Measurements from ENCODE around the gene CXCL9.

Gene CXCL9

DNA sequence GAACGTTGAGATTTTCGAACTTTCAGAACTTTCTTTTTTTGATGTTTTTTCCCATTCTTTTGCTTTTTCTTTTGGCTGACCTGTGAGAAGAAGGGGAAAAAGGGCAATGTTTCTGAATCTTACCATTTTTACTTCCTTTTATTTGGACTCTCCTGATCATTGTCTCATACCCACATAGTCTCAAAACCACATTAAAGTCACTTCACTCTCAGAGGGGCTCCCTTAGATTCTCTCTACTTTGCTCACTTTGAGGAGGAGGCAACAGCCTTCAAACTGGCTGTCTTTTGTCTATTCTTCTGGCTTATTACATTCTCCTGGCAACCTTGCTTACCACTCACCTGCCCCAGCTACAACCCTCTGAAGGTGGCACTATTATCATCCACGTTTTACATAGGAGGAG lies 3.7 kb downstream of the CXCL9 start:
- Histone ChIP-seq H3K9ac (ENCODE audit: low read length) (no peak overlapping the region), H3K27me3 (replicated peaks; ENCODE audit: insufficient read depth, low read length) (no peaks in the 10 kb centered on the region), H3F3A (ENCODE audit: insufficient read depth, low read length) (no peaks in the 10 kb centered on the region), H2AFZ (ENCODE audit: low read length) (no peak overlapping the region), H3K36me3 (replicated peaks; ENCODE audit: insufficient read depth, low read length) (no peaks in the 10 kb centered on the region), H3K27ac (ENCODE audit: low read length) (no peak overlapping the region), H3K9me3 (replicated peaks; ENCODE audit: insufficient read depth, low read length) (no peaks in the 10 kb centered on the region), H3K4me1 (ENCODE audit: low read length) (no peaks in the 10 kb centered on the region), H4K20me1 (ENCODE audit: insufficient read depth, low read length) (no peaks in the 10 kb centered on the region), H3K4me3 (ENCODE audit: low read length) (no peak overlapping the region), H3K9me2 (replicated peaks; ENCODE audit: insufficient read depth, low read length) (no peaks in the 10 kb centered on the region), H3K4me2 (ENCODE audit: low read depth, low read length) (no peak overlapping the region), H3K79me2 (ENCODE audit: low read length) (no peaks in the 10 kb centered on the region)
- TF ChIP-seq EZH2 (optimal IDR thresholded peaks at IDR 0.05; ENCODE audit: low read depth, low read length) (no peak), EZH2phosphoT487 (IDR thresholded peaks at IDR 0.05; ENCODE audit: low read length) (no peak)
- TF ChIP-seq, protein P1, sequence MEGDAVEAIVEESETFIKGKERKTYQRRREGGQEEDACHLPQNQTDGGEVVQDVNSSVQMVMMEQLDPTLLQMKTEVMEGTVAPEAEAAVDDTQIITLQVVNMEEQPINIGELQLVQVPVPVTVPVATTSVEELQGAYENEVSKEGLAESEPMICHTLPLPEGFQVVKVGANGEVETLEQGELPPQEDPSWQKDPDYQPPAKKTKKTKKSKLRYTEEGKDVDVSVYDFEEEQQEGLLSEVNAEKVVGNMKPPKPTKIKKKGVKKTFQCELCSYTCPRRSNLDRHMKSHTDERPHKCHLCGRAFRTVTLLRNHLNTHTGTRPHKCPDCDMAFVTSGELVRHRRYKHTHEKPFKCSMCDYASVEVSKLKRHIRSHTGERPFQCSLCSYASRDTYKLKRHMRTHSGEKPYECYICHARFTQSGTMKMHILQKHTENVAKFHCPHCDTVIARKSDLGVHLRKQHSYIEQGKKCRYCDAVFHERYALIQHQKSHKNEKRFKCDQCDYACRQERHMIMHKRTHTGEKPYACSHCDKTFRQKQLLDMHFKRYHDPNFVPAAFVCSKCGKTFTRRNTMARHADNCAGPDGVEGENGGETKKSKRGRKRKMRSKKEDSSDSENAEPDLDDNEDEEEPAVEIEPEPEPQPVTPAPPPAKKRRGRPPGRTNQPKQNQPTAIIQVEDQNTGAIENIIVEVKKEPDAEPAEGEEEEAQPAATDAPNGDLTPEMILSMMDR (IDR thresholded peaks at IDR 0.05; ENCODE audit: low read length), result no peak
- DNase-seq, result no peak

- Histone ChIP-seq H3K9me3 (replicated peaks; ENCODE audit: insufficient read depth, low read length) (no peaks in the 10 kb centered on the region), H3F3A (ENCODE audit: insufficient read depth, low read length) (no peaks in the 10 kb centered on the region), H3K4me1 (ENCODE audit: low read length) (no peaks in the 10 kb centered on the region), H3K4me3 (ENCODE audit: low read length) (no peak overlapping the region), H4K20me1 (ENCODE audit: insufficient read depth, low read length) (no peaks in the 10 kb centered on the region), H3K27ac (ENCODE audit: low read length) (no peak overlapping the region), H3K27me3 (replicated peaks; ENCODE audit: insufficient read depth, low read length) (no peaks in the 10 kb centered on the region), H3K9ac (ENCODE audit: low read length) (no peak overlapping the region), H2AFZ (ENCODE audit: low read length) (no peak overlapping the region), H3K36me3 (replicated peaks; ENCODE audit: insufficient read depth, low read length) (no peaks in the 10 kb centered on the region), H3K79me2 (ENCODE audit: low read length) (no peaks in the 10 kb centered on the region), H3K4me2 (ENCODE audit: low read depth, low read length) (no peak overlapping the region), H3K9me2 (replicated peaks; ENCODE audit: insufficient read depth, low read length) (no peaks in the 10 kb centered on the region)
- DNase-seq, result no peak
- no peak for TF ChIP-seq EZH2phosphoT487 (IDR thresholded peaks at IDR 0.05; ENCODE audit: low read length)
- TF ChIP-seq, protein P1 (IDR thresholded peaks at IDR 0.05; ENCODE audit: low read length), result no peak
- no peak for TF ChIP-seq EZH2 (optimal IDR thresholded peaks at IDR 0.05; ENCODE audit: low read depth, low read length)
These were observed 4.3 kb downstream of the CXCL9 start for GRCh38 chr4:76003035-76003434.

- no peaks in the 10 kb centered on the region for H3K36me3 ChIP-seq (replicated peaks; ENCODE audit: insufficient read depth, low read length)
- H2AFZ ChIP-seq (ENCODE audit: low read length), result no peak overlapping the region
- no peaks in the 10 kb centered on the region for H3K27me3 ChIP-seq (replicated peaks; ENCODE audit: insufficient read depth, low read length)
- no peak overlapping the region for H3K4me3 ChIP-seq (ENCODE audit: low read length)
- H3K9me2 ChIP-seq (replicated peaks; ENCODE audit: insufficient read depth, low read length), result no peaks in the 10 kb centered on the region
- H3K79me2 ChIP-seq (ENCODE audit: low read length), result no peaks in the 10 kb centered on the region
- H3K27ac ChIP-seq (ENCODE audit: low read length), result no peak overlapping the region
- TF ChIP-seq EZH2 (optimal IDR thresholded peaks at IDR 0.05; ENCODE audit: low read depth, low read length), result no peak
- no peak for TF ChIP-seq EZH2phosphoT487 (IDR thresholded peaks at IDR 0.05; ENCODE audit: low read length)
- TF ChIP-seq, protein P1 (IDR thresholded peaks at IDR 0.05; ENCODE audit: low read length), result no peak
- no peaks in the 10 kb centered on the region for H4K20me1 ChIP-seq (ENCODE audit: insufficient read depth, low read length)
- no peak overlapping the region for H3K4me2 ChIP-seq (ENCODE audit: low read depth, low read length)
- DNase-seq, result no peak
- H3K9ac ChIP-seq (ENCODE audit: low read length), result no peak overlapping the region
- H3K9me3 ChIP-seq (replicated peaks; ENCODE audit: insufficient read depth, low read length), result no peaks in the 10 kb centered on the region
- no peaks in the 10 kb centered on the region for H3F3A ChIP-seq (ENCODE audit: insufficient read depth, low read length)
- H3K4me1 ChIP-seq (ENCODE audit: low read length), result no peaks in the 10 kb centered on the region
These were observed 5.1 kb downstream of the CXCL9 start for GRCh38 chr4:76002176-76002575.

Data from MM.1S (cell line).